ENCODE measurements around the gene C14orf119.

Gene C14orf119

GRCh38 chr14:23063601-23064000, 31.7 kb upstream of the C14orf119 start:
- H3K4me3 ChIP-seq (ENCODE audit: low read length): no peak overlapping the region
- no peaks in the 10 kb centered on the region for H3K27me3 ChIP-seq (ENCODE audit: control insufficient read depth, insufficient read depth, low read length)
- no peak overlapping the region for H3K27ac ChIP-seq (ENCODE audit: low read length)
- peaks cover 67% of the 10 kb centered on the region for H3K36me3 ChIP-seq (ENCODE audit: control insufficient read depth, insufficient read depth, low read length)
- DNase-seq (ENCODE audit: low read depth, low spot score): no peak
- no CpG with 5 or more reads among the region's 5 CpGs for WGBS (ENCODE audit: insufficient coverage, insufficient read length)
- no peaks in the 10 kb centered on the region for H3K9me3 ChIP-seq (ENCODE audit: control insufficient read depth, insufficient read depth, low read length)
- no peaks in the 10 kb centered on the region for H3K4me1 ChIP-seq (ENCODE audit: control insufficient read depth, insufficient read depth, low read length)

- Histone ChIP-seq H3K36me3 (ENCODE audit: control insufficient read depth, insufficient read depth, low read length) (peaks cover 56% of the 10 kb centered on the region), H3K4me1 (ENCODE audit: control insufficient read depth, insufficient read depth, low read length) (peaks cover 3% of the 10 kb centered on the region; the same call in 1 of the 2 replicates), H3K27me3 (ENCODE audit: control insufficient read depth, insufficient read depth, low read length) (no peaks in the 10 kb centered on the region), H3K9me3 (ENCODE audit: control insufficient read depth, insufficient read depth, low read length) (no peaks in the 10 kb centered on the region), H3K4me3 (ENCODE audit: low read length) (no peak overlapping the region), H3K27ac (ENCODE audit: low read length) (no peak overlapping the region)
- DNase-seq (ENCODE audit: low read depth, low spot score): no peak
- no CpG with 5 or more reads among the region's 3 CpGs for WGBS (ENCODE audit: insufficient coverage, insufficient read length)
Observed at GRCh38 chr14:23066368-23066767, 28.9 kb upstream of the C14orf119 start.

GRCh38 chr14:23066855-23067744, 28.2 kb upstream of the C14orf119 start:
- Histone ChIP-seq H3K36me3 (ENCODE audit: control insufficient read depth, insufficient read depth, low read length) (peaks cover 54% of the 10 kb centered on the region), H3K9me3 (ENCODE audit: control insufficient read depth, insufficient read depth, low read length) (no peaks in the 10 kb centered on the region), H3K27me3 (ENCODE audit: control insufficient read depth, insufficient read depth, low read length) (no peaks in the 10 kb centered on the region), H3K4me3 (ENCODE audit: low read length) (no peak overlapping the region), H3K4me1 (ENCODE audit: control insufficient read depth, insufficient read depth, low read length) (peaks cover 3% of the 10 kb centered on the region; the same call in 1 of the 2 replicates), H3K27ac (ENCODE audit: low read length) (no peak overlapping the region)
- WGBS (ENCODE audit: insufficient coverage, insufficient read length): no CpG with 5 or more reads among the region's 23 CpGs
- DNase-seq (ENCODE audit: low read depth, low spot score): no peak

- DNase-seq (ENCODE audit: low read depth, low spot score): no peak
- WGBS (ENCODE audit: insufficient coverage, insufficient read length): no CpG with 5 or more reads among the region's 14 CpGs
- H3K4me1 ChIP-seq (ENCODE audit: control insufficient read depth, insufficient read depth, low read length): peaks cover 4% of the 10 kb centered on the region; the same call in 1 of the 2 replicates
- peaks cover 44% of the 10 kb centered on the region for H3K36me3 ChIP-seq (ENCODE audit: control insufficient read depth, insufficient read depth, low read length)
- no peaks in the 10 kb centered on the region for H3K27me3 ChIP-seq (ENCODE audit: control insufficient read depth, insufficient read depth, low read length)
- H3K4me3 ChIP-seq (ENCODE audit: low read length): no peak overlapping the region
- no peak overlapping the region for H3K27ac ChIP-seq (ENCODE audit: low read length)
- H3K9me3 ChIP-seq (ENCODE audit: control insufficient read depth, insufficient read depth, low read length): no peaks in the 10 kb centered on the region
Observed at GRCh38 chr14:23067847-23068788, 27.2 kb upstream of the C14orf119 start.

GRCh38 chr14:23068789-23069412, 26.4 kb upstream of the C14orf119 start:
- peaks cover 4% of the 10 kb centered on the region; the same call in 1 of the 2 replicates for H3K4me1 ChIP-seq (ENCODE audit: control insufficient read depth, insufficient read depth, low read length)
- WGBS (ENCODE audit: insufficient coverage, insufficient read length): no CpG with 5 or more reads among the region's 8 CpGs
- H3K27ac ChIP-seq (ENCODE audit: low read length): no peak overlapping the region
- peaks cover 36% of the 10 kb centered on the region for H3K36me3 ChIP-seq (ENCODE audit: control insufficient read depth, insufficient read depth, low read length)
- H3K4me3 ChIP-seq (ENCODE audit: low read length): no peak overlapping the region
- no peaks in the 10 kb centered on the region for H3K9me3 ChIP-seq (ENCODE audit: control insufficient read depth, insufficient read depth, low read length)
- peak; percentile 93 for DNase-seq (ENCODE audit: low read depth, low spot score)
- no peaks in the 10 kb centered on the region for H3K27me3 ChIP-seq (ENCODE audit: control insufficient read depth, insufficient read depth, low read length)

DNA sequence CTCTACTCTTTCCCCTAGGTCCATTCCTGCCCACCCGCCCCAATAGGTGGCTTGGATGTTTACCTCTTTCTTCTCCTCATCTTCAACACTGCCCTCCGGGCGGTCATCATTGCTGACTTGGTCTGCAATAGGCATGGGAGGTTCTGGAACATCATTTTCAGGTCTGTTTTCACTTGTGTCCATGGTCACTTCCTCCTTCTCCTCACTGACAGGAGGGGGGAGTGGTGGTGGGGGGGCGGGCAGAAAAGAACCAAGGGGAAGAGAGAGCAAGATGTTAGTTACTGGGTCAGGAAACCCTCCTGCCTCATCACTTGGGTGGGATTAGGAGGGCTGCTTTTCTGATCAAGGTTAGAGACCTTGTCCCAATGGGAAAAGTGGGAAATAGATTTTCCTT, 25.9 kb upstream of the C14orf119 start:
- no CpG with 5 or more reads among the region's 4 CpGs for WGBS (ENCODE audit: insufficient coverage, insufficient read length)
- no peak overlapping the region for H3K27ac ChIP-seq (ENCODE audit: low read length)
- no peak for DNase-seq (ENCODE audit: low read depth, low spot score)
- peaks cover 32% of the 10 kb centered on the region for H3K36me3 ChIP-seq (ENCODE audit: control insufficient read depth, insufficient read depth, low read length)
- peaks cover 4% of the 10 kb centered on the region; the same call in 1 of the 2 replicates for H3K4me1 ChIP-seq (ENCODE audit: control insufficient read depth, insufficient read depth, low read length)
- H3K9me3 ChIP-seq (ENCODE audit: control insufficient read depth, insufficient read depth, low read length): no peaks in the 10 kb centered on the region
- no peaks in the 10 kb centered on the region for H3K27me3 ChIP-seq (ENCODE audit: control insufficient read depth, insufficient read depth, low read length)
- no peak overlapping the region for H3K4me3 ChIP-seq (ENCODE audit: low read length)

- DNase-seq (ENCODE audit: low read depth, low spot score): no peak
- no peaks in the 10 kb centered on the region for H3K9me3 ChIP-seq (ENCODE audit: control insufficient read depth, insufficient read depth, low read length)
- peaks cover 4% of the 10 kb centered on the region; the same call in 1 of the 2 replicates for H3K4me1 ChIP-seq (ENCODE audit: control insufficient read depth, insufficient read depth, low read length)
- 100% methylated on average over 1 of the region's 10 CpGs for WGBS (ENCODE audit: insufficient coverage, insufficient read length)
- peak overlapping the region; percentile 99; the same call in 1 of the 2 replicates for H3K4me3 ChIP-seq (ENCODE audit: low read length)
- no peaks in the 10 kb centered on the region for H3K27me3 ChIP-seq (ENCODE audit: control insufficient read depth, insufficient read depth, low read length)
- H3K36me3 ChIP-seq (ENCODE audit: control insufficient read depth, insufficient read depth, low read length): peaks cover 33% of the 10 kb centered on the region
- H3K27ac ChIP-seq (ENCODE audit: low read length): no peak overlapping the region
Observed at GRCh38 chr14:23070262-23071129, 24.8 kb upstream of the C14orf119 start.

GRCh38 chr14:23071244-23071920, 23.9 kb upstream of the C14orf119 start:
- Histone ChIP-seq H3K9me3 (ENCODE audit: control insufficient read depth, insufficient read depth, low read length) (no peaks in the 10 kb centered on the region), H3K4me1 (ENCODE audit: control insufficient read depth, insufficient read depth, low read length) (peaks cover 4% of the 10 kb centered on the region; the same call in 1 of the 2 replicates), H3K36me3 (ENCODE audit: control insufficient read depth, insufficient read depth, low read length) (peaks cover 28% of the 10 kb centered on the region), H3K27ac (ENCODE audit: low read length) (no peak overlapping the region), H3K4me3 (ENCODE audit: low read length) (peak overlapping the region; percentile 99), H3K27me3 (ENCODE audit: control insufficient read depth, insufficient read depth, low read length) (no peaks in the 10 kb centered on the region)
- DNase-seq (ENCODE audit: low read depth, low spot score): no peak
- 100% methylated on average over 1 of the region's 14 CpGs for WGBS (ENCODE audit: insufficient coverage, insufficient read length)

GRCh38 chr14:23071921-23072539, 23.3 kb upstream of the C14orf119 start:
- Histone ChIP-seq H3K4me3 (ENCODE audit: low read length) (no peak overlapping the region), H3K36me3 (ENCODE audit: control insufficient read depth, insufficient read depth, low read length) (peaks cover 26% of the 10 kb centered on the region), H3K9me3 (ENCODE audit: control insufficient read depth, insufficient read depth, low read length) (no peaks in the 10 kb centered on the region), H3K27me3 (ENCODE audit: control insufficient read depth, insufficient read depth, low read length) (no peaks in the 10 kb centered on the region), H3K4me1 (ENCODE audit: control insufficient read depth, insufficient read depth, low read length) (peaks cover 4% of the 10 kb centered on the region; the same call in 1 of the 2 replicates), H3K27ac (ENCODE audit: low read length) (no peak overlapping the region)
- WGBS (ENCODE audit: insufficient coverage, insufficient read length): no CpG with 5 or more reads among the region's 5 CpGs
- no peak for DNase-seq (ENCODE audit: low read depth, low spot score)

All from iPS DF 6.9 (cell line).